OCI-LY3 (cell line): ENCODE measurements around the gene FABP1.

Experiments used
- CTCF ChIP-seq: fragments of 200-600, 300-600 bp; sonication (generic); IDR thresholded peaks from 2 replicates; pipeline ENCODE4 v1.5.1; 2014; ENCODE audit warnings: antibody characterized with exemption, low read length, low read depth
- EZH2phosphoT487 ChIP-seq: fragments of 200-600 bp; shearing (Covaris generic); IDR thresholded peaks from 2 replicates; pipeline ENCODE4 v1.6.1; 2018; ENCODE audit warnings: antibody characterized with exemption, mixed run types, low read depth

DNA sequence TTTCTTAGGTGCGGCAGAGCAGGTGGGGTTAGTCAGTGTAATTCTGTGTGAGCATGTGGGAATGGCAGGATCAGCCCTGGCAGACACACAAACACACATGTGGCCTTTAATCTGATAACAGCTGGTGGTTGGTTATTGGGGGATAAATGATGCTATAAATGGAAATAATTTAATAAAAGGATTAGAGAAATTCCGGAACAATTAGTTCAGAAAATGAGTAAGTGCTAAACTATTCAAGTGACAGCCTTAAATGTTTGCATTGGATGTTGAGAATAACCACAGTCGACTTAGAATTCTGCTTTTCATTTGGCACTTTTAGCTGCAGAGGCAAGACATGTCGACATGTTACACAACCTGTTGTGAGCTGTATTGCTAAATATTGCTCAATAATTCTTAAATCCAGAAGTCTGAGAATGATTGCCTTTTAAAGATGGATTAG, 53.0 kb downstream of the FABP1 start:
- no peak for TF ChIP-seq CTCF
- no peak for TF ChIP-seq EZH2phosphoT487
